ENCODE measurements around the gene HOXC9.

- TF ChIP-seq CTCF (IDR thresholded peaks at IDR 0.05): no peak
- no peak for TF ChIP-seq POLR2A (IDR thresholded peaks at IDR 0.05)
Observed at GRCh38 chr12:54046809-54047159, 46.8 kb downstream of the HOXC9 start.
